ENCODE results near the gene PFKL.
"Not testable (repeated sequence)": the region's sequence is repeated elsewhere in the genome, so short reads cannot be mapped to it uniquely, and the experiment has no call there.

Gene PFKL

DNA sequence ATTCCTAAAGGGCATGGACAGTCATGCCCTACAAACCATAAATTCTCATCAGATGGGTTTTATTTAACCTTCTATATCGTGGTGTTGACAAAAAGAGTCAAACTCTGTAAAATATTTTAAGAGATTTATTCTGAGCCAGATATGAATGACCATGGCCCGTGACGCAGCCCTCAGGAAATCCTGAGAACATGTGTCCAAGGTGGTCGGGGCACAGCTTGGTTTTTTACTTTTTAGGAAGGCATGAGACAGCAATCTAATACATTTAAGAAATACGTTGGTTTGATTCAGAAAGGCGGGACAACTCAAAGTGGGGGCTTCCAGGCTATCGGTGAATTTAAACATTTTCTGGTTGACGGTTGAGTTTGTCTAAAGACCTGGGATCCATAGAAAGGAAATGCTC is 43.1 kb downstream of the PFKL start:
- DNase-seq (ENCODE audit: low read depth in 3 of 3, low spot score in 1 of 3) = not testable (repeated sequence)

DNA sequence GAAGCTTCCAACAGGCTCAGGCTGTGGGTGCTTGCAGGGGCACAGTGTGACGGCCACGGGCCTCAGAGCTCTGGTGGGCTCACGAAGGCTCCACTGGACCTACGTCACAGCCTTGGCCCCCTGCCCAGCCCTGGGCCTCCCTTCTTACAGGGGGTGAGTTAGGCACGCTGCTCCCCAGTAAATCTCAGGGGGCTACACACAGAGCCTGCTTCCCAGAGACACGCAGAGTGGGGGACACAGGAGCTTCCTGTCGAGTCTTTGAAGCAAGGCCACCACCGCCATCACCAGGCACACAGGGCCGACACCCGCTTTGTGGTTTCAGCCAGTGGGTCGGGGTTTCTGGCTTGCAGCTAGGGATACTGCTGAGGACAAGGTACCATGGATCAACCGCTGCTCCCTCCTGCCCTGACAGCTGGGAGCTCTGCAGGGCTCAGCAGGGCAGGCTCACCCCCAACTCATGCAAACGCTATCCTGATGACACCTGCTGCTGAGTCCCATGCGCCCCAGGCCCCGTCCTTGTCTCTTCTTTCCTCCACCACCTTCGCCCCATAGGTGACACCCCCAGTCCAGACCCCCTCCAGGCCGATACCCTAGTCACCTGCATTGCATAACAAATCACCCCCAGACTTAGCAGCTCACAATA is 44.8 kb downstream of the PFKL start:
- DNase-seq (ENCODE audit: low read depth in 3 of 3, low spot score in 1 of 3) = no peak

DNA sequence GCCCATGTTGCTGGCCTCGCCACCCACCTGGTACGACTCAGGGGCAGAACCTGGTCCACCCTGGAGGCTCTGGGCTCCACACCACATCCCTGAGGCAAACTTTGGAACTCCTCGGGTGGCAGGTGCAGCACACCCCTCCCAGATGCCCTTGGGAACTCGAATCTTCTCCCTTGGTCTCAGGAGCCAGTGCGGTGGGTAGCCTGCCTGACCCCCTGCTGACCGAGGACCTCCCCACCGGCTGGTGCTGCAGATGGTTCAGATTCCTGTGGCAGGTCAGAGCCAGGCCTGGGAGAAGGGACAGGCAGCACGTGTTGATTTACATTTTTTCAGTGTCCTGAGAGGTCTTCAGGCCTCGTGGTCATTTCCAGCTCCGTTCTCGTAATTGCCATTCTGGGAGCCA is 45.6 kb downstream of the PFKL start:
- DNase-seq (ENCODE audit: low read depth in 3 of 3, low spot score in 1 of 3) = no peak

DNA sequence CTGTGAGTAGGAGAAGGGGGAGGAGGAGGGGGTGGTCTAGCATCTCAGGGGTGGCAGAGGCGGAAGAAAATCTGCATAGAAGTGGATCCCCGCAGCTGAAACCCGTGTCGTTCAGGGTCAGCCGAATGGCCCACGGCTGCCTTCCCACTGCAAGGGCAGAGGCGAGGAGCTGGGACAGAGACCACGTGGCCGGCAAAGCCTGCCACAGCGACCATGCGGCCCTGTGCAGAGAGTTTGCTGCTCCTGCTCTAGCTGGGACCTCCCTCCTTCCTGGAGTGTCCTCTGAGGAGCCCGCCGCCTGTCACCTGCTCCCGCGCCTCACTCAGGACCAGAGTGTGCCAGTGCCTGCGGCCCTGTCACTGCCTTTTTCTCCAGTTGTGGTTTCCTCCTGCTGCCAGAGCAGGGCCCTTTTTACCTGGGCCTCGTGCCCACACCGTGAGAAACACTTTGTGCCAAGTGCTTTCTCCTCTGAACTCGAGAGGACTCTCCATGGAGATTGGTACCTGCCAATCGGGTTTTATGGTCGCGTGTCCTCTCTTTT is 48.1 kb downstream of the PFKL start:
- DNase-seq (ENCODE audit: low read depth in 3 of 3, low spot score in 1 of 3) = no peak

DNA sequence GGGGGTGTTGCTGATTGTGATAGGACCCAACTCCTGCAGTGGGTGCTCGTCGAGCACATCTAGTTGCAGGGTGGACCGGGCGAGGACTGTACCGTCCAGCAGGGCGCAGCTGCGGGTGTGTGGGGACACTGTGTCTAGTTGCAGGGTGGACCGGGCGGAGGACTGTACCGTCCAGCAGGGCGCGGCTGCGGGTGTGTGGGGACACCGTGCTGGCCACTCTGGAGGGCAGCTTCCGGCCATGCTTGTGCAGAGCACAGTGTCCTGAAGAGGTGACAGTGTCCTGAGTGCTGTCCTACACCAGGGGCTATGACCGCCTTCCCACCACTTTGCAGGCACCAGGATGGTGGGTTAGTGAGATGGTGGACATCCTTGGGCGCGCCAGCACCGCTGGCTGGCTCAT is 49.0 kb downstream of the PFKL start:
- DNase-seq (ENCODE audit: low read depth in 3 of 3, low spot score in 1 of 3) = no peak

DNA sequence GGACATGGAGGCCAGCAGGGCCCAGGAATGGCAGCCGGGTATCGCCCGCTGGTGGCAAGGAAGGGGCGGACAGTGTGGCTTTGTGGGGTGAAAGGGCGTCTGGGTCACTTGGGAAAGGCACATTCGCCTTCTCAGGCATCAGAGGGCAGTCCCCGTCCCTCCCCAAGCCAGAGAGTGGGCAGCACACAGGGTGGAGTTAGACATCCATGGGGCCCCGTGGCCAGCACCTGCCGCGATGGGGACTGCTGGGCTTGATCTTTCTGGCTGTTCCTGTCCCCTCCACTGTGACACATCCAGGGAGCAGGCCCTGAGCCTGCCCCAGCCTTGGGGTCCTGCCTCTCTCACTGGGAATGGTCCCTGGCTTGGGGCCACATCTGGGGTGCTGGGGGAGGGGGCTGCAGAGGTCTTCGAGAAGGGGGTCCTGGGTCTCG is 49.6 kb downstream of the PFKL start:
- no peak for DNase-seq (ENCODE audit: low read depth in 3 of 3, low spot score in 1 of 3)

DNA sequence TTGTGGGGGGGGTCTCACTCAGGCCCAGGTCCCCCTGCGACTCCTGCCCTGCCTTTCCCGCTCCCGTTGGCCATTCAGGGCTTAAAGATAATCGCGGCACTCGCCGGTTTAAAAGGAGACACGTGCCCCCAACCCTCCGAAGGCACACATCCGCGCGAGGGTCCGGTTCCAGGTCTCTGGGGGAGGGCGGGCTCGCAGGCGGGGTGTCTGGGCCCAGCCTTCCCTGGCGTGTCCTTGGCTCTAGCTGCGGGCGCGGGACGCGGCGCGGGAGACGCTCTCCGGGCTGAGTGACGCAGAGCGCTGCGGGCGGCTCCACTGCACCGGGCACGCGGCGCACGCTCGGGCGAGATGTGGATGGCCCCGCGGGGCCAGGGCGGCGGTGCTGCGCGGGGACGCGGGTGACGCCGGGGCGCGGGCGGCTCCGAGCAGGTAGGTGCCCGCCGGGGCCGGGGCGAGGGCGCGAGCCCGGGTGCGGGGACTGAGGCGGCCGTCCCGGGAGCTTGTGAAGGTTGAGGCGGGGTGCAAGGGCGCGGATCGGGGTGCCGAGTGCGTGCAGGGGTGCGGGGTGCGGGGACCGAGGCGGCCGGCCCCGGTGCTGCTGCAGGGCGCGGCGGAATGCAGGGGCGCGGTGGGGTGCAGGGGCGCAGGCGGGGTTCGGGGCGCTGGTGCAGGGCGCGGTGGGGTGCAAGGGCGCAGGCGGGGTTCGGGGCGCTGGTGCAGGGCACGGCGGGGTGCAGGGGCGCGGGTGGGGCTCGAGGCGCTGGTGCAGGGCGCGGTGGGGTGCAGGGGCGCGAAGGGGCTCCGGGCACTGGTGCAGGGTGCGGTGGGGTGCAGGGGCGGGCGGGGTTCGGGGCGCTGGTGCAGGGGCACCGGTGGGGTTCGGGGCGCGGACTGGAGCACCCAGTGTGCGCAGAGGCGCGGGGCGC is 50.3 kb downstream of the PFKL start:
- no peak for DNase-seq (ENCODE audit: low read depth in 3 of 3, low spot score in 1 of 3)

DNA sequence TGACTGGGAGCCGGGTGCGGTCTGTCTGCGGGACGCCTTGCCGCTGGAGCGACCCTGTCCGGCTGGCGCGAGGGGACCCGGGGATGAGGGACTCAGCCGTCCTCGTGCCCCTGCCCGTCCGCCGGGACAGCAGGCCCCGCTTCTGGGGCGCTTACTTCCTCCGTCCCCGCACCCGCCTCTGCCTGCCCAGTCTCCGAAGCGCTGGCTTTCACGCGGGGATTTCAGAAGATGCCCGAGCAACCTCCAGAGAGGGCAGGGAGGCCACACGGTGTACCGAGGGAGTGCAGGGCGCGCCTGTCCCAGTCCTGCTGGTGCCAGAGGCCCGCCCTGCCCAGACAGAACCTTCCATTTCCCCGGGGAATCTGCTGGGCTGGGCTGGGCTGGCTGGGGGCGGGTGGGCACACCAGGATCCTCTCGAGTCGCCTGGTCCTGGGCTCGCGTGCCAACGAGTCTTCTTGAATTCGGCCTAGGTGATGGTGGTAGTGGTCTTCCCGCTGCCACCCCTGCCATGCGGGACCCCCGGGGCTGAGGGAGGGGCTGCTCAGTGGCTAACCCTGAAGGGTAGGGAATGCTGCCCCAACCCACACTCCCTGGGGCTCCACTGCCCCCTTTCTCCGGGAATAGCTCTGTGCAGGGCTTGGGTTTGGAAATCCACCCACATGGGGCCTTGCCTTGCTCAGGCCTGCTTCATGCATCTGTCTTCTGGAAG is 51.1 kb downstream of the PFKL start:
- no peak for DNase-seq (ENCODE audit: low read depth in 3 of 3, low spot score in 1 of 3)

DNA sequence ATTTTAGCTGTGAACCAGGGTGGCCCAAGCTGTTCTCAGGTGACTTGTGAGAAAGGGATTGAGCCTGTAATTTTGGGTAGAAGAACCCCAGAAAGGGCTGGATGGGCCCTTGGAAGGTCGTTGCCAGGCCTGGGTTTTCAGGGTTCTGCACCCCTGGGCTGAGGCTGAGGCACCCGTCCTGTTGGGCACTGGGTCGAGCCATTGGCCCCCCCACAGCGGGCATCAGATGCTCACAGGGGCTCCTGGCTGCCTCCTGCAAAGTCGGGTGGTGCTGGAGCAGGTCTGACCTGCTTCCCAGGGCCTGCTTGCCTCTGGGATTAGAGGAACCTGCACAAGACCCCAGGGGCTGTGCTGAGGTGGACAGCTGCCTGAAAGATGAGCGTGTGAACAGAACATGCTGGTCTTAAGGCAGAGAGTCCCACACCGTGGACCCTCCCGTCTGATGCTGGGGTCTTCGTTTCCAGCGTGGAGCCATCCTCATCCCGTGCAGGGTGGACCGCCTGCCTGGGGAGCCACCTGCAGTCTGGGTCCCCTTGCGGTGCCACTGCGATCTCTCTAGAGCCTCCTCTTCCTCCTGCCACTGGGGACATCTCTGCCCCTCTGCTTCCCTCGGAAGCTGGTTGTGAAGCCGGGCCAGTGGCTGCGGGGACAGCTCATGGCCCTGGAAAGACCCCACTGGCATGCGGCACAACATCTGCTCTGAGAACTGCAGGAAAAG is 51.8 kb downstream of the PFKL start:
- DNase-seq (ENCODE audit: low read depth in 3 of 3, low spot score in 1 of 3) = no peak

DNA sequence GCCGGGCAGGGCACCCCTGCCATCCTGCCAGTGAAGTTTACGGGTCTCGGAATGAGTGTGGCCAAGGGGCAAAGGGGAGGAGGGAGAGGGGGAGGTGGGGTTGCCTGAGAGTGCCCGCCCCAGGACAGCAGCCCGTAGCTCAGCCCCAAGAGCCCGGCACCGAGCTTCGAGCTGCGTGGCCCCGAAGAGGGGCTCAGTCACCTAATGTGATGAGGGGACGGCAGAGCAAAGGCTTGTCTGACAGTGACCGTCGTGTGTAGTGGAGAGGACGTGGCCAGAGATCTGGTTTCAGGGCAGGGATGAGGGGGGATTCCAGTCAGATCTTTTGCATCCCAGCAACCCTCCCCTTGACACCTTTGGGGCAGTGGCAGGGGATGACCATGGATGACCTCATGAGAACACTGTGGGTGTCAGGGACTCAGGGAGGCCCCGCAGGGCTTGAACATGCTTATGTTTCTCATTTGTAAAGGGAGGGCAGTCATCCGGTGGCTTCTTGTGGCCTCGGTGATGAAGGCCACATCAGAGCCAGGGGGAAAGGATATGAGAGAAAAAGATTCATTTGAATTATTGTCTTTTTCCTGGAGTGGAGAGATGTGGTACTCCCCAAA is 52.5 kb downstream of the PFKL start:
- DNase-seq (ENCODE audit: low read depth in 3 of 3, low spot score in 1 of 3) = no peak

DNA sequence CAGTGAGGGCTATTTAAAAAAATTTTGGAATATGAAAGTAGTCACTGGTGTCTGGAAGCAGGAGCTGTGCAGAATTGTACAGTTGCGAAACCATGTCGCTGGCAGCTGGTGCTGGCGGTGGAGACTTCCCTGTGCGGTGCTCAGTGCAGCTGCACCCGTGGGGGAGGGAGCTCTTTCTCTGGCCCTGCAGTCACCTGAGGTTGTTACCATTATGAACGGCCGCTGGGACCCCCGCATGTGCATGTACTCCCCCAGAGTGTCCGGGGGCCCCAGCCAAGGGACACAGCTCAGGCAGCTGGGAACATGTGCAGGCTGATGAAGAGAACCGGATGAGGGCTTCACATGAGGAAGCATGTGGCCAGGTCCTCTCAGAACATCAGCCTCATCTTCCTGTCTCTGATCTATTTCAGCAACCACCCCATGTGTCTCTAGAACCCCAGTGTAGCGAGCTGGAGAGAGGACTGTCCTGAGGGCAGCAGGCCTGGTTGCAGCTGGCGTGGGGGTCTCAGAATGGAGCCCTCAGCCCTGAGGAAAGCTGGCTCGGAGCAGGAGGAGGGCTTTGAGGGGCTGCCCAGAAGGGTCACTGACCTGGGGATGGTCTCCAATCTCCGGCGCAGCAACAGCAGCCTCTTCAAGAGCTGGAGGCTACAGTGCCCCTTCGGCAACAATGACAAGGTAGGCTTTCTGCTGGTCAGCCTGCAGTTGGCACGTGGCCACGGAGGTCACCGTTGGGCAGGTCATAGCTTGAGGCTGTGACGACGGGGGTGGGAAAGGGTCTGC is 53.5 kb downstream of the PFKL start, which contains the start of gene TRPM2:
Gene TRPM2 (plus strand): TSS at position 431 of the 780 bp plus-strand sequence. CDS start 80 bp downstream, at position 511.
- DNase-seq (ENCODE audit: low read depth in 3 of 3, low spot score in 1 of 3) = no peak

DNA sequence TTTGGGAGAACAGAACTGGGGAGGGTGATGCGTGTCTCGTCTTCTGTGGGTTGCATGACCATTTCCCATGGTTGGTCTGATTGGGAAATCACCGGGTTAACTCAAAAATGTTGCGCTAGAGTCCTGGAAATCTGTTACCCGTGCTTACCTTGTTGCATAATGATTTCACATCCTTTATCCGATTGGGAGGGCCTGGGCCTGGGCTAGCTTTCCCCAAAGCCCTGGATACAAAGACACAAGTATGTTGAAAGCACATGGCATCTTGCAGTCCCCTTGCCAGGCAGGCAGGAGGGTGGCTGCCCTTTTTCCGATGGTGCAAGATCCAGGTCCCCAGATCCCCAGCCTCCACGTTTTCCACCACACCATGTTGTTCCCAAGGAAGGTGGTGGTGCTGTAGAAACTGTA is 54.1 kb downstream of the PFKL start:
- no peak for DNase-seq (ENCODE audit: low read depth in 3 of 3, low spot score in 1 of 3)

DNA sequence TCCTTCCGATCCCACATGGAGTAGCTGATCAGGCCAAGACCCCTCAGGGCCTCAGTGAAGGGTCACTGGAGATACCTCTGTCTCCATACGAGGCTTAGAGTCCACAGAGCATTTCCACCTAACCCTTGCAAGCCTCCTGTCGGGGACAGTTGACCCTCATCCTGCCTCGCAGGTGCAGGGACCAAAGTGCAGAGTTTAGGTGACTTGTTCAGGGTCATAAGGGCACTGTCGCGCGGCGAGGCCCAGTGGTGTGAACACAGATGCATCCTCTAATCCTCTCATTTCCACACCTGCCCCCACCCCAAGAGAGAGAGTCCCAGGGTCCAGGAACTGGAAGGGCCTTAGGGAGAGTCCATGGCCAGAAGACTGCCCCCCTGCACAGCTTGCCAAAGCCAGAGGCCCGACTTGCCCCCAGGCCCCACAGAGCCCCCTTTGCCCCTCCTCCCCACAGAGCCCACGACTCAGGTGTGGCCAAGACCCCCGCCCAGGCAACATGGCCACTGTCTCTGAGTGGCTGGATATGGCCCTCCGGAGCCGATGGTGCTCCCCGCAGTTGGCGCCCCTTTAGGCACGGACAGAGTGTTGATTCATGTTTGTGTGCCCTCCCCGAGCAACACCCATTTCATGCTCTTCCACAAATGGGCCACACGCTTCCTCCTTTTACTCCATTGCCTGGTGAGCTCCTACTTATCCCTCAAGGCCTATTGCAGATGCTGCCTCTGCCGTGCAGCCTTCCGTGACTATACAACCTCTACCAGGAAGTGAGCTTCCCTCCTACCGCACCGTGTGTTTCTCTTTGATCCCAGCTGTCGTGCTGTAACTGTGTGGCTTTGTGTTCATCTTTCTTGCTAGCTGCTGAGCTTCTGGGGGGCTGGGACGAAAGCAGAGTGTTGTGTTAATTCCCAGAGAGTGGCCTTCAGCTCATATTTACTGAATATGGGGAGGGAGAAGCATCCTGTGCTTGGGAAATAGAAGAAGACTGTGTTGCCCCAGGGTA is 55.2 kb downstream of the PFKL start:
- no peak for DNase-seq (ENCODE audit: low read depth in 3 of 3, low spot score in 1 of 3)

DNA sequence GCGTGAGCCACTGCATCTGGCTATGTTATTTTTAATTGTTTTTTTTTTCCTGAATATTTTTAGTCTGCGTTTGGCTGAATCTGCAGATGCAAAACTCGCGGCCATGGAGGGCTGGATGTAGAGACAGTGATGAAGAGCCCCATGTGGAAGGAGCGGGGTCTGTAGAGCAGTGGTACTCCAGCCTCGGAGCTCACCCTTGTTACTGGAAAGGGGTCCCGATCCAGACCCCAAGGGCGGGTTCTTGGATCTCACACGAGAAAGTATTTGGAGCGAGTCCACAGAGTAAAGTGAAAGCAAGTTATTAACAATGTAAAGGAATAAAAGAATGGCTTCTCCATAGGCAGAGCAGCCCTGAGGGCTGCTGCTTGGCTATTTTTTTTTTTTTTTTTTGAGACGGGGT is 56.3 kb downstream of the PFKL start:
- DNase-seq (ENCODE audit: low read depth in 3 of 3, low spot score in 1 of 3) = no peak

DNA sequence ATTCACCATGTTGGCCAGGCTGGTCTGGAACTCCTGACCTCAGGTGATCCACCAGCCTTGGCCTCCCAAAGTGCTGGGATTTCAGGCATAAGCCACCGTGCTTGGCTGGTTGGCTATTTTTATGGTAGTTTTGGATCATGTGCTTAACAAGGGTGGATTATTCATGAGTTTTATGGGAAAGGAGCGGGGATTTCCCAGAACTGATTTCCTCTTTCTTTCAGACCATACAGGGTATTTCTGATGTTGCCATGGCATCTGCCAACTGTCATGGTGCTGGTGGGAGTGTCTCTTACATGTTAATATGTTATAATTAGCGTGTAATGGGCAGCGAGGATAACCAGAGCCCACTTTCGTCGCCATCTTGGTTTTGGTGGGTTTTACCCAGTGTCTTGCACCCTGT is 56.8 kb downstream of the PFKL start:
- DNase-seq (ENCODE audit: low read depth in 3 of 3, low spot score in 1 of 3) = no peak

DNA sequence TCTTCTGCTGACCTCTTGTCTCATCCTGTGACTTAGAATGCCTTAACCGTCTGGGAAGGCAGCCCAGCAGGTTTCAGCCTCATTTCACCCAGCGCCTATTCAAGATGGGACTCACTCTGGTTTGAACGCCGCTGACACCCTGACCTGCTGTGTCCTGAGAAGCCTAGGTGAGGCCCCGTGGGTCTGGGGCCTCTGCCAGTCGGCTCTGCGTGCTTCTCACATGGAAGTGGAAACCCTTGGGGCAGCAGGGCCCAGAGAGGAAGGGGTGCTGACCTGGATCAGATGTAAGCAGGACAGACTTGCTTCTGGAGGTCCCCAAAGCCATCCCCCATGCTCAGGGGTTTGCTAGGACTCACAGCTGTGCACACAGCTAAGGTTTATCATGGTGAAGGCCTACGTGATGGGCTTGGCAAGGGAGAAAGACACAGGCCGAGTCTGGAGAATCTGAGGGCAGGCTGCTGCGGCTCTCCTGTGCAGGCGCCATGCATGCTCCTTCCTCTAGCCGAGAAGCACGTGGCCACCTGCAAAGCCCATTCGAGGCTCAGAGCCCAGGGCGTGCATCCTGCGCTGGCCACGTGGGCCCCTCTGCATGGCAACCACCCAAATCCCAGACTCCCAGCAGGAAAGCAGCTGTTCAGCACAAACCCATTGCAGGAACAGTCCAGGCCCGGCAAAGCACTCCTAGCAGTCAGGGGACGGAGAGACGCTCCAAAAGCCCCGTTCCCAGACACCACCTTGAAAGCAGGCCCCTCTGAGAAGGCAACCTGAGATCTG is 57.4 kb downstream of the PFKL start:
- DNase-seq (ENCODE audit: low read depth in 3 of 3, low spot score in 1 of 3) = no peak

DNA sequence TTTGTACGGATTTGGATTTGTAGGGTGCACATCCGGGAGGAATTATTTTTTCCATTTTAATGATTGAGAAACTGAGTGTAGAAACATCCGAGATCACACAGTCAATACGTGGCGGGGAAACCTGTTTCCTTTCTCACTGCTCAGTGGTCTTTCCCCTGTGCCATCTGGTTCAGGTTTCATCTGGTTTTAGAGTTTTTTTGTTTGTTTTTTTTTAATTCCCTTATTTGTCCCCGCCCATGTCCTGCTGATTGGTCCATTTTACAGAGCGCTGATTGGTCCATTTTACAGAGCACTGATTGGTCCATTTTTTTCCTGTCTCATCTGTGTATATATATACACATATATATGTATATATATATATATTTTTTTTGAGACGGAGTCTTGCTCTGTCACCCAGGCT is 59.5 kb downstream of the PFKL start:
- DNase-seq (ENCODE audit: low read depth in 3 of 3, low spot score in 1 of 3) = no peak

DNA sequence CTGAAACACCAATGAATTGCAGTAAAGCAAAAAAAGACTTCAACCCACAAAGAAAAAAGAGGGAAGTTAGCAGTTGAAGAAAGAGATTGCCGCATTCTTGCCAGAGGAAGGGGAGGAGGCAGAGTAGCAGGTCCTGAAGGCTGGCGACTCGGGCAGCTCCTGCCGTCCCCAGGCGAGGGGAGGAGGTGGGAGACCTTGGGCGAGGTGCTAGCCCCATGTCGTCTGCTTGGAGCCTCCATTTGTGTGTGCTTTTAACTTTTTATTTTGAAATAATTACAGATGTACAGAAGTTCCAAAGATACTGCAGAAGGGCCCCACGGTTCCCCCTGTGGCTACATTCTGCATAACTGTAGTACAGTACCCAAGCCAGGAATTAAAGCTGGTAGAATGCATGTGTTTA is 60.3 kb downstream of the PFKL start:
- DNase-seq (ENCODE audit: low read depth in 3 of 3, low spot score in 1 of 3) = no peak

All from stimulated activated CD4-positive, alpha-beta T cell treated with anti-CD3 and anti-CD28 coated beads, TNF-alpha, amount 100 ng/mL, for 1 hour (primary cell).